ENCODE data around the gene PPARGC1A. TPM values are rescaled to one million over a fixed set of nuclear protein-coding genes. Genes with fewer than 3 reads are reported as not detected.

PPARGC1A gene
- total RNA-seq, 1 donor, result 0.81 TPM

GRCh38 chr4:23902222-23902804, 12.5 kb upstream of the PPARGC1A start:
- DNase-seq (ENCODE audit: low read depth), result no peak
- H3K4me3 ChIP-seq (ENCODE audit: low read depth, low read length), result no peak overlapping the region

GRCh38 chr4:23900636-23901035, 10.8 kb upstream of the PPARGC1A start:
- no peak for TF ChIP-seq CTCF (IDR thresholded peaks at IDR 0.05; ENCODE audit: insufficient read depth, low read length)
- DNase-seq (ENCODE audit: low read depth), result no peak
- no peak overlapping the region for H3K4me3 ChIP-seq (ENCODE audit: low read depth, low read length)

More at GRCh38 chr4:23902222-23902804, 12.5 kb upstream of the PPARGC1A start:
- TF ChIP-seq CTCF (IDR thresholded peaks at IDR 0.05; ENCODE audit: insufficient read depth, low read length), result no peak

GRCh38 chr4:23899565-23899964, 9.7 kb upstream of the PPARGC1A start:
- DNase-seq (ENCODE audit: low read depth), result no peak
- no peak for TF ChIP-seq CTCF (IDR thresholded peaks at IDR 0.05; ENCODE audit: insufficient read depth, low read length)
- no peak overlapping the region for H3K4me3 ChIP-seq (ENCODE audit: low read depth, low read length)

GRCh38 chr4:23897564-23898109, 7.8 kb upstream of the PPARGC1A start:
- TF ChIP-seq CTCF (IDR thresholded peaks at IDR 0.05; ENCODE audit: insufficient read depth, low read length), result no peak
- no peak for DNase-seq (ENCODE audit: low read depth)
- H3K4me3 ChIP-seq (ENCODE audit: low read depth, low read length), result no peak overlapping the region

GRCh38 chr4:23894021-23894420, 4.2 kb upstream of the PPARGC1A start:
- no peak for DNase-seq (ENCODE audit: low read depth)
- no peak overlapping the region for H3K4me3 ChIP-seq (ENCODE audit: low read depth, low read length)
- TF ChIP-seq CTCF (IDR thresholded peaks at IDR 0.05; ENCODE audit: insufficient read depth, low read length), result no peak

- DNase-seq (ENCODE audit: low read depth), result no peak
- no peak for TF ChIP-seq CTCF (IDR thresholded peaks at IDR 0.05; ENCODE audit: insufficient read depth, low read length)
- no peak overlapping the region for H3K4me3 ChIP-seq (ENCODE audit: low read depth, low read length)
These were observed 1.2 kb upstream of the PPARGC1A start for GRCh38 chr4:23891064-23891421.

Measured in fibroblast of the aortic adventitia (primary cell).